ENCODE measurements around the gene VWA2.

The VWA2 gene

DNA sequence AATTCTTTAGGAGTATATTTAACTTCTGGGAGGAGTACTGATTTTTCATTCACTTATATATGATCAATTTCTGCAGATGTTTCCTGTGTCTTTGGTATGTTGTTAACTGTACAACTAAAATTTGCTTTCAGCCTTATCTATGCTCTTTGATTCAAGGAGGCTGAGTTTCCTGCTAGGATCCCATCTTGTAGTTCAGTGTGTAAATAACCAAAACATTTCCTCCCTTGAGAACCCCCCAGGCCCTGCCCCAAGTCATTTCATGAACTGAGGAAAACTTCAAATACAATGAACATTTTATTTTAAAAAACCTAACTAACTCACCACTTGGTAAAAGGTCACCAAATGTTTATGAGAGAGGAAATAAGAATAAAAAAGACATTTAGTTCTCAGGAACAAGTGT, 55.5 kb downstream of the VWA2 start:
- DNase-seq (ENCODE audit: low read depth), result no peak
- TF ChIP-seq, protein P1, sequence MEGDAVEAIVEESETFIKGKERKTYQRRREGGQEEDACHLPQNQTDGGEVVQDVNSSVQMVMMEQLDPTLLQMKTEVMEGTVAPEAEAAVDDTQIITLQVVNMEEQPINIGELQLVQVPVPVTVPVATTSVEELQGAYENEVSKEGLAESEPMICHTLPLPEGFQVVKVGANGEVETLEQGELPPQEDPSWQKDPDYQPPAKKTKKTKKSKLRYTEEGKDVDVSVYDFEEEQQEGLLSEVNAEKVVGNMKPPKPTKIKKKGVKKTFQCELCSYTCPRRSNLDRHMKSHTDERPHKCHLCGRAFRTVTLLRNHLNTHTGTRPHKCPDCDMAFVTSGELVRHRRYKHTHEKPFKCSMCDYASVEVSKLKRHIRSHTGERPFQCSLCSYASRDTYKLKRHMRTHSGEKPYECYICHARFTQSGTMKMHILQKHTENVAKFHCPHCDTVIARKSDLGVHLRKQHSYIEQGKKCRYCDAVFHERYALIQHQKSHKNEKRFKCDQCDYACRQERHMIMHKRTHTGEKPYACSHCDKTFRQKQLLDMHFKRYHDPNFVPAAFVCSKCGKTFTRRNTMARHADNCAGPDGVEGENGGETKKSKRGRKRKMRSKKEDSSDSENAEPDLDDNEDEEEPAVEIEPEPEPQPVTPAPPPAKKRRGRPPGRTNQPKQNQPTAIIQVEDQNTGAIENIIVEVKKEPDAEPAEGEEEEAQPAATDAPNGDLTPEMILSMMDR (IDR thresholded peaks at IDR 0.05; ENCODE audit: insufficient read depth, low read depth, low read length, missing control alignments), result no peak
- H3K4me3 ChIP-seq (ENCODE audit: low read depth, low read length), result no peak overlapping the region

DNA sequence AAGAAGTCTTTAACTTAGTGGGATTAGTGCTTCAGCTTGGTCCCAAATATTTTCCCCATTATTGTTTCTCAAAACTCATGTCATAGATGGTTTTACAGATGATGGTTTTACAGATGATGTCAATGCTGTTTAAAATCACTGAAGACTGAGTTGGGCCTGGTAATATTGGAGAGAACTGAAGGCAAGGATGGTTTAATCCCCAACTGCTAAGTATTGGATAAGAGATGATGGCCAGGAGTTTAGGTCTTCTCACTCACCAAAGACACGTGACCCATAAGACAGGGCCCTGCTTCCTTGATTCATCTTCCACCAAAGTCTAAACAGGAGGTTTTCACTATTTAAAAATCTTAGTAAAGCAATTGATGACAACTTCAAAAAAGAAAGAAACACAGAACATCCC, 56.3 kb downstream of the VWA2 start:
- no peak overlapping the region for H3K4me3 ChIP-seq (ENCODE audit: low read depth, low read length)
- no peak for DNase-seq (ENCODE audit: low read depth)
- TF ChIP-seq, protein P1 (IDR thresholded peaks at IDR 0.05; ENCODE audit: insufficient read depth, low read depth, low read length, missing control alignments), result no peak

DNA sequence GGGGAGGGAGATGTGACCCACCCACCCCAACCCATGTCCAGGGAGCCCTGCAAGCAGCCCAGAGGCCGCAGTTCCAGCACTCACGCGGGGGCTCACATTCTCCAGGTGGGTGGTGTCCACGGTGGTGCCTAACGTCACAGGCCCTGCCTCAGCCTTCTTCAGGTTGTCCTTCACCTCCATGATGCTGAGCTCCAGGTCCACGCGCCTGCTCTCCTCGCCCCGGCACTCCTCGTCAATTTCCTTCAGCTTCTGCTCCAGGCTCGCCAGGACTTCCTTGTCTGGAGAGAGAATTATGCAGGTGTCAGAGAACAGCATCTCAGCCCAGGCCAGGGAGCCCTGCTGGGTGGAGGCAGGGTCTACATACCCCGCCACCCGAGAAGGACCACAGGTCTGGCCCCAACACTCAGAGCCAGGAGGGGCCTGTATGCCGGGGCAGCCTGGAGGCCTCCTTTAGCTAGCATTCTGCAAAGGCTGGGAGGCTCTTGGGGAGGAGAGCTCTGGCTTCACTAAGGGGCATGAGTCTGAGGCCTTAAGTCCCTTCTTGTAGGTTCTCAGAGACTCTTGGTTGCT, 58.2 kb downstream of the VWA2 start:
- H3K4me3 ChIP-seq (ENCODE audit: low read depth, low read length), result no peak overlapping the region
- TF ChIP-seq, protein P1 (IDR thresholded peaks at IDR 0.05; ENCODE audit: insufficient read depth, low read depth, low read length, missing control alignments), result no peak

DNA sequence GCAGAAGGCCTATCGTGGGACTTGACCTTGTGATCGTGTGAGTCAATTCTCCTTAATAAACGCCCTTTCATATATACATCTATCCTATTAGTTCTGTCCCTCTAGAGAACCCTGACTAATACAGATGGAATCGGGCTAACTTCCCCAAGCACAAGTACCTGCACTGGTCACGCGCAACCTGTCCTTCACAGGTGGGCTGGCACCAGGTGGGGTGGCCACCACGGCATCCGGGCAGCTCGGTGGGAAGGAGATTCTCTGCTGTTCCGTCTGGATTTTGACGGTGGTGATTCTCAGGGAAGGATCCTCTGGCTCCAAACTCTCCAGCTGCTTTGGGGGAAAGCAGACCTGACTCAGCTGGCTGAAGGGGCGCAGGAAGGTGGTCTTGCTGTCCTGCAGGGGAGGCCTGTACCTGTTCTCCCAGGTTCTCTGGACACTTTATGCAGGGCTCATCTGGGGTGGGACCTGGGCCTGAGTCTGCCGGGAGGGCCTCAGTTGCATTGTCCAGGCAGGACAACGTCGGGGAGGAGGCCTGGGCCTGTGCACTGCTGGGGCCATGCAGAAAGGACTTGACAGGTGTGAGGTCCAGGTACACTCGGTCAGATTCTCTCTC, 61.1 kb downstream of the VWA2 start:
- H3K4me3 ChIP-seq (ENCODE audit: low read depth, low read length), result no peak overlapping the region
- TF ChIP-seq, protein P1 (IDR thresholded peaks at IDR 0.05; ENCODE audit: insufficient read depth, low read depth, low read length, missing control alignments), result no peak
- no peak for DNase-seq (ENCODE audit: low read depth)

More for the DNA sequence above, 58.2 kb downstream of the VWA2 start:
- no peak for DNase-seq (ENCODE audit: low read depth)

DNA sequence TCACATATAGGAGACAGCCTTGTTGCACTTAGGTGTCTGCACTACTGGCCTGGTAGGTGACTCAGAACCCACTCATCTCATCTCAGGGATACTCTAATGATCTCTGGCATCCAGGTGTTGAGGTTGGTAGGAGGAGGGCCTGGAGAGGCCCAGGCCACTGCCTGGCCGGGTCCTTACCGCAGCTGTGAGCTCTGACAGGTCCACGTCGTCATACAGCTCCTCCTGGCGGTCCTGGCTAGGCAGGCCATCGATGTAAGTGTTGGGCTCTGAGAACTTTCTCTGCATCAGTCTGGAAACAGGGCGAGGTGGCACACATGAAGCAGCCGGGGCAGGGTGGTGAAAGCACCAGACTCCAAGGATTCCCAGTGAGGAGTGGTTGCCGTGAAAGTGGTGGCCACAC, 62.1 kb downstream of the VWA2 start:
- H3K4me3 ChIP-seq (ENCODE audit: low read depth, low read length), result no peak overlapping the region
- TF ChIP-seq, protein P1 (IDR thresholded peaks at IDR 0.05; ENCODE audit: insufficient read depth, low read depth, low read length, missing control alignments), result peak; percentile 13
- peak; percentile 32 for DNase-seq (ENCODE audit: low read depth)

DNA sequence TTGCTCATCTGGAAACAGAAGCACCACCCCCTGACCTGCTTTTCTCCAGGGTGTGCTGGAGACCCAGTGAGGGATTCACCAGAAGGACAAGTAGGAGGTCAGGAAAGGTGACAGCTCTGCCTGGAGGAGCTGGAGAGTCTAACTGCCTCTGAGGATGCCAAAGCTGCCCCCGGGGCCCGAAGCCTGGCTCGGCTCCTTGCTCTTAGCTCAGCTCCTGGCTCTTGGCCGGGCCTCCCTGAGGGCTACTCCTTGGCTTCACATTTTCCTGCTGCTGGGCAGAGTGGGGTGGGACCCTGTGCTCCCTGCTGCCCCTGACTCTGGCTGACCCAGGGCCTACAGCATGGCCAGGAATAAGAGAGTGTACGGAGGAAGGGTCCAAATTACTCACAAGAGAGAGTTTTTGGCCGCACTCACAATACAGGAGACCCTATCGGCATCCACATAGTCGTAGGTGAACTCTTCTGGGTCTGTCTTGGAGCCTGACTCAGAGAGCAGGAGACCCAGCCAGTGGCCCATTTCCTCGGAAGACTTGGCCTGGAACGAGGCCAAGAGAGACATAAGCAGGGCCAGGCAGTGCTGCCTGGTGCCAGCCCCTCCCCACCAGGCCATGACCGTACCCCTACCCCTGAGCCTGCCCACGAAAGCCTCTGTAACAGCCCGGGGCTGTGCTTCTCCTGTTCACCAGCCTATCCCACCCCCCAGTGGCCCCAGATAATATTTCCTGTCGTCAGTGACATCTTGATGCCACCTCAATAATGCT, 63.1 kb downstream of the VWA2 start:
- TF ChIP-seq, protein P1 (IDR thresholded peaks at IDR 0.05; ENCODE audit: insufficient read depth, low read depth, low read length, missing control alignments), result no peak

More for the DNA sequence above, 63.1 kb downstream of the VWA2 start:
- no peak overlapping the region for H3K4me3 ChIP-seq (ENCODE audit: low read depth, low read length)
- no peak for DNase-seq (ENCODE audit: low read depth)
